ENCODE measurements around the gene ARRB1. TPM values are rescaled to one million over a fixed set of nuclear protein-coding genes. Genes with fewer than 3 reads are reported as not detected.

The ARRB1 gene
- total and polyA plus RNA-seq, 10 donors = 11.6 to 139 (median 78.1) TPM

- DNase-seq = no peak
- H3K27me3 ChIP-seq (replicated peaks in 1 of 7) = no peaks in the 10 kb centered on the region
- TF ChIP-seq, protein P1, sequence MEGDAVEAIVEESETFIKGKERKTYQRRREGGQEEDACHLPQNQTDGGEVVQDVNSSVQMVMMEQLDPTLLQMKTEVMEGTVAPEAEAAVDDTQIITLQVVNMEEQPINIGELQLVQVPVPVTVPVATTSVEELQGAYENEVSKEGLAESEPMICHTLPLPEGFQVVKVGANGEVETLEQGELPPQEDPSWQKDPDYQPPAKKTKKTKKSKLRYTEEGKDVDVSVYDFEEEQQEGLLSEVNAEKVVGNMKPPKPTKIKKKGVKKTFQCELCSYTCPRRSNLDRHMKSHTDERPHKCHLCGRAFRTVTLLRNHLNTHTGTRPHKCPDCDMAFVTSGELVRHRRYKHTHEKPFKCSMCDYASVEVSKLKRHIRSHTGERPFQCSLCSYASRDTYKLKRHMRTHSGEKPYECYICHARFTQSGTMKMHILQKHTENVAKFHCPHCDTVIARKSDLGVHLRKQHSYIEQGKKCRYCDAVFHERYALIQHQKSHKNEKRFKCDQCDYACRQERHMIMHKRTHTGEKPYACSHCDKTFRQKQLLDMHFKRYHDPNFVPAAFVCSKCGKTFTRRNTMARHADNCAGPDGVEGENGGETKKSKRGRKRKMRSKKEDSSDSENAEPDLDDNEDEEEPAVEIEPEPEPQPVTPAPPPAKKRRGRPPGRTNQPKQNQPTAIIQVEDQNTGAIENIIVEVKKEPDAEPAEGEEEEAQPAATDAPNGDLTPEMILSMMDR (IDR thresholded peaks at IDR 0.05 in 8 of 11, conservative IDR thresholded peaks at IDR 0.05 in 3 of 11) = peak in 2 of 11 experiments; percentile 13 to 14
- no peak for TF ChIP-seq POLR2A (IDR thresholded peaks at IDR 0.05)
- TF ChIP-seq POLR2AphosphoS5 (IDR thresholded peaks at IDR 0.05) = no peak
- intact Hi-C loops (cut with DNase I; ENCODE audit: low total_unique reads) = loop anchor here (10.0 kb wide), 1 partner anchor 451 kb away; no protein-coding TSS in a partner anchor
- 70 to 87% (median 75%) methylated on average over 9 of the region's 9 CpGs for WGBS, 5 donors
- H3K4me3 ChIP-seq = no peak overlapping the region
- H3K9me3 ChIP-seq = no peaks in the 10 kb centered on the region
- H3K4me1 ChIP-seq = peaks cover 0 to 25% (median 5%) of the 10 kb centered on the region in 6 donors
- no peaks in the 10 kb centered on the region for H3K36me3 ChIP-seq
- no peak overlapping the region for H3K27ac ChIP-seq
Observed at GRCh38 chr11:75376175-75376574, 24.7 kb upstream of the ARRB1 start.

GRCh38 chr11:75375626-75376025, 24.2 kb upstream of the ARRB1 start:
- Histone ChIP-seq H3K4me1 (peaks cover 0 to 20% (median 3%) of the 10 kb centered on the region in 6 donors), H3K27ac (no peak overlapping the region), H3K4me3 (no peak overlapping the region), H3K36me3 (no peaks in the 10 kb centered on the region), H3K27me3 (replicated peaks in 1 of 7) (no peaks in the 10 kb centered on the region), H3K9me3 (no peaks in the 10 kb centered on the region)
- WGBS, 5 donors = 86 to 97% (median 92%) methylated on average over 8 of the region's 8 CpGs
- TF ChIP-seq, protein P1 (IDR thresholded peaks at IDR 0.05 in 8 of 11, conservative IDR thresholded peaks at IDR 0.05 in 3 of 11) = no peak
- no peak for TF ChIP-seq POLR2A (IDR thresholded peaks at IDR 0.05)
- no peak for DNase-seq
- intact Hi-C loops (cut with DNase I; ENCODE audit: low total_unique reads) = loop anchor here (10.0 kb wide), 1 partner anchor 451 kb away; no protein-coding TSS in a partner anchor

DNA sequence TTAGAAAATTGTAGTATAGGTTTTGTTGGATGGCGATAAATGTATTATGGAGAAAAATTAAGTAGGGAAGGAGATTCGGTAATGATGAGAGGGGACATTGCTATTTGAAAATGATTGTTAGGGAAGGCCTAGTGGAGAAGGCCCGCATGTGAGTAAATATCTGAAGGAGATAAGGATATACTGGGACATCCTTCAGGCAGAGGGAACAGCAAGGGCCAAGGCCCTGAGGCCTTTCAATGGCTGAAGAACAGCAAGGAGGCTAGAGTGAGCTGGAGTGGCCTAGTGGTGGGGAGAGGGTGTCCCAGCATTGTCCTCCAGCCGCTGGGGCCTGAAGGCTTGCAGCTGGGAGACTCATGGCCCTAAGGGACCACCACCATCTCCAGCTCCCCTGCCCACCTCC, 23.2 kb upstream of the ARRB1 start:
- intact Hi-C loops (cut with DNase I; ENCODE audit: low total_unique reads) = loop anchor here (10.0 kb wide), 1 partner anchor 450 kb away; no protein-coding TSS in a partner anchor
- Histone ChIP-seq H3K36me3 (no peaks in the 10 kb centered on the region), H3K4me3 (no peak overlapping the region), H3K9me3 (no peaks in the 10 kb centered on the region), H3K27ac (no peak overlapping the region), H3K27me3 (replicated peaks in 1 of 7) (no peaks in the 10 kb centered on the region), H3K4me1 (peaks cover 0 to 28% (median 11%) of the 10 kb centered on the region in 6 donors)
- WGBS, 5 donors = 94 to 99% (median 95%) methylated on average over 4 of the region's 4 CpGs
- TF ChIP-seq POLR2AphosphoS5 (IDR thresholded peaks at IDR 0.05) = no peak
- no peak for TF ChIP-seq POLR2A (IDR thresholded peaks at IDR 0.05)
- TF ChIP-seq, protein P1 (IDR thresholded peaks at IDR 0.05 in 8 of 11, conservative IDR thresholded peaks at IDR 0.05 in 3 of 11) = no peak
- DNase-seq = no peak

GRCh38 chr11:75373201-75373600, 21.7 kb upstream of the ARRB1 start:
- no peak overlapping the region for H3K27ac ChIP-seq
- TF ChIP-seq POLR2AphosphoS5 (IDR thresholded peaks at IDR 0.05) (no peak), POLR2A (IDR thresholded peaks at IDR 0.05) (no peak)
- TF ChIP-seq, protein P1 (IDR thresholded peaks at IDR 0.05 in 8 of 11, conservative IDR thresholded peaks at IDR 0.05 in 3 of 11) = no peak
- no peaks in the 10 kb centered on the region for H3K27me3 ChIP-seq (replicated peaks in 1 of 7)
- DNase-seq = no peak
- 89 to 98% (median 92%) methylated on average over 8 of the region's 8 CpGs for WGBS, 5 donors
- H3K4me1 ChIP-seq = peaks cover 0 to 32% (median 14%) of the 10 kb centered on the region in 6 donors
- H3K36me3 ChIP-seq = no peaks in the 10 kb centered on the region
- no peak overlapping the region for H3K4me3 ChIP-seq
- intact Hi-C loops (cut with DNase I; ENCODE audit: low total_unique reads) = loop anchor here (10.0 kb wide), 1 partner anchor 448 kb away; no protein-coding TSS in a partner anchor
- peaks cover 0 to 12% (median 10%) of the 10 kb centered on the region in 8 donors for H3K9me3 ChIP-seq

Measured in spleen (tissue), 11 donors.